HG03432 (cell line): ENCODE results near the gene LBR.

Source experiments
- ATAC-seq: cut with Tn5 transposase; IDR thresholded peaks from one replicate; pipeline ENCODE4 v1.9.1; 2021; ENCODE audit warnings: mild to moderate bottlenecking, moderate library complexity; ENCODE audit not compliant: unreplicated experiment

LBR gene

DNA sequence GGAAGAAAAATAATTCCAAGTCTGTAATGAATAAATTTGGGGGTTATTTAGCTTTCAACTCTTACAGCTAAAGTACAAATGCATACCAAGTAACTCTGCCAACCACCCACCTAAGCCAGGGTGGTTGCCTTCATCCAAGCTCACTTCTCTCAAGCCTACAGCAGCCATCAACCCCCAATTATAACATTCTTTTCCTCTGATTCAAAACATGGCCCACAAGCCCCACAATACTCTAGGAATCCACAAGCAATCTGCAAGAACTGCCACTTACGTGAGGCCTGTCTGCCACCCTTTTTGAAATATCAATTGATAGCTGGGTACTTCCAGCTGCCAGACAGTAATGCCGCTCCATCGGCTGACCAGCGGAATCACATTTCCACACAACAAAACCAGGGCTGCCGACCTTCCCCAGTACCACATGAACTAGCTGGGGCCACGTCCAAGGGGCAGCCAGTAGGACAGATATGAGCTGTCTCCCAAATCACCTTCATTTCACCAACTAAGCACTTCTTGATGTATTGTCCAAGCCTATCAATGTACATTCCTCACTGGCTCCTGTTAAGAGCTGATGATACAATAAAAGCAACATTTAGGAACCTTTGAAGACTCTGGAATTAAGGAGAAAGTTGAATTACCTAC is 3.2 kb downstream of the LBR start:
- no peak for ATAC-seq

DNA sequence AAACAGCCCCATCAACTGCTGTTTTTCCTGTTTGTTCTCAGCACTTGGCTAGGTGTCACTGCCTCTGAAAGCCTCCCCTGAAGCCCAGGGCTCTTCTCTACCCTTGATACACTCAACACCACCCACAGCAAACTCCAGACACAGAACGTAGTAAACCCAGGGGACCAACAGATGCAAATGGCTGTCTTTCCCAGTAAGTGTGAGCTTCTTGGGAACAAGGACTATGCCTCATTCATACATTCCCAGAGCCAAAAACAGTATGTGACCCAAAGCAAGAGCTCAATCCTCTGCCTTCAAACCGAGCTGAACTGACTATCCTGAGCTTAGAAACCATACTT is 4.4 kb downstream of the LBR start:
- no peak for ATAC-seq

DNA sequence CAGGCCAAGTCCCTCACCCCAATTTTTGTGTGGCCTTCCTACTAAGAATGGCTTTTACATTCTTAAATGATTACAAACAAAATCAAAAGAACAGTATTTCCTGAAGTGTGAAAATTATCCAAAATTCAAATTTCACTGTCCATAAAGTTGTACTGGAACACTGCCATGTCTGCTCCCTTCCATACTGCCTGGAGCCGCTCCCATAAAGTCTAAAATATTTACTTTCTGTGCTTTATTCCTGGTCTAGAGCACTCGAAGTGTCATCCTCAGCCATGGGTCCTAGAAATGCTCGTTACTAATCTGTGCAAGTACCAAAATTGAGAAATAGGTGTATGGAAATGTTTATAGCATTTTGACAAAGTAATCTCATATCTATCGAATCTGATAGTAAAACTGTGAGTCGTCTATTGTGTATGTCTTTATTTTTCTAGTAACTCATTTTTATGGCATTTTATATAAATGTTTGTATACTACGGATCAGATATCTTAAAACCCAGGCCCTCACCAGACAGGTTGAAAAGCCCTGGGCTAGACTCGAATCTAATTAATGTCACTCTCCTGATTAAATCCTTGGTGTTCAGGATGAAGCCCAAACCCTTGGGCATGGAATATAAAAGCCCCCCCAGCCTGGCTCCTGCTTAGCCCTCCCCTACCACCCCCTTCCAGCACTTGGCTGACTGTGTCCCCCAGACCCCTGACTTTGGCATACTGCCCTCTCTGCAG is 4.9 kb downstream of the LBR start:
- no peak for ATAC-seq

DNA sequence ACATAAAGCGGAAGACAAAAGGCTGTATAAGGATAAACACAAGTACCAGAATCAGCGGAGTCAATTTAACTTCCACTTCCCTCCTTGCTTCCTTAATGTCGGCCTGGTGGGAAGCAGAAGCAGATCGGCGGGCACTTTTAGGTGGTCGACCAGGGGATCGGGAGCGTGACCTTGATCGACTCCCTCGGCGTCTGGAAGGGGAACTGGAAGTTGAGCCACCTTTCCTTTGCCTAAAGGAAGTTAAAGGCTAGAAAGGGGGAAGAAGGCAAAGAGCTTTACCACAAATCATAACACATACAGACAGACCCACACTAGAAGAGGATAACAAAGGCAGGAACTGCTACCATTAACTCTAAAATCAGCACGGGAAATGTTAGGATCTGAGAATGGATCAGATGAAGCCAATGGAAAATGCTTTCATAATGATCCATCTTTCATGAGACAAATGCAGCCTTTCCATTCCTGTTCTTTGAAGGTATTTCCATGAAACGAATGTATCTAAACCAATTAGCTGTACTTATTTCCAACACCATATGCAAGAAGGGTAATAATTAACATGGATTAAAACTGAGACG is 5.7 kb downstream of the LBR start:
- ATAC-seq, result no peak

DNA sequence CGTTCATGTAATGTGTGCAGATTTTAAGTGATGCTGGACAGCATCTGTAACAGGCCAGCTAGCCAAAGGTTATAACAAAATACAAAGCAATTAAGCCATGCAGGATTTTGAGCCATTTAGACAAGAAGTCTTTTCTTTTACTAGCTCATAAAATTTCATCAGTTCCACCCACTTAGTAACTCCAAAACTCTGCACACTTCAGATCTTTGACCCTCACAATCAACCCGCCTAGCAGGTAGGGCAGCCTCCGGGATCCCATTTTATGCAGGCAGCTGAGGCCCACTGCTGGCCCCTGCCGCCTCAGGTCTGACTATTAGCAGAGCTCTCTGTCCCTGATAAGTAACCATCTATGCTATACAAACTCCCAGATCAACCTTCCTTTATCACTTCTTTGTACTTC is 9.2 kb downstream of the LBR start:
- no peak for ATAC-seq

DNA sequence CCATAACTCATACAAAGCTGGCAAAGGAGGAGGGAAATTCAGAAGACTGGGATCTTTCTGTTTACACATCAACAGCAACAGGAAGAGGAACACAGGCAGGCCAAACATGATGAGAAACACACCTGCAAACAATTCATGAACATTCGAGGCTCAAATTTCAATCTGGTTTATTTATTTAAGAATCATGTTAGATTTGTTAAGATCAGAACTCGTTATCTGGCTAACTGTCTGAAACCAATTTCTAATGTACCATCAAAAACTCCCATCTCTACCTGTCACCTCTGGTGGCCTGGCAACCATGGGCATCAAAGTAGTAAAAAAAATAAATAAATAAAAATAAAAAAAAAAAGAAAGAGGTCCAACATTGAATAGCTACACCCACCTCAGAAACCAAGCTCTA is 9.8 kb downstream of the LBR start:
- ATAC-seq, result no peak

DNA sequence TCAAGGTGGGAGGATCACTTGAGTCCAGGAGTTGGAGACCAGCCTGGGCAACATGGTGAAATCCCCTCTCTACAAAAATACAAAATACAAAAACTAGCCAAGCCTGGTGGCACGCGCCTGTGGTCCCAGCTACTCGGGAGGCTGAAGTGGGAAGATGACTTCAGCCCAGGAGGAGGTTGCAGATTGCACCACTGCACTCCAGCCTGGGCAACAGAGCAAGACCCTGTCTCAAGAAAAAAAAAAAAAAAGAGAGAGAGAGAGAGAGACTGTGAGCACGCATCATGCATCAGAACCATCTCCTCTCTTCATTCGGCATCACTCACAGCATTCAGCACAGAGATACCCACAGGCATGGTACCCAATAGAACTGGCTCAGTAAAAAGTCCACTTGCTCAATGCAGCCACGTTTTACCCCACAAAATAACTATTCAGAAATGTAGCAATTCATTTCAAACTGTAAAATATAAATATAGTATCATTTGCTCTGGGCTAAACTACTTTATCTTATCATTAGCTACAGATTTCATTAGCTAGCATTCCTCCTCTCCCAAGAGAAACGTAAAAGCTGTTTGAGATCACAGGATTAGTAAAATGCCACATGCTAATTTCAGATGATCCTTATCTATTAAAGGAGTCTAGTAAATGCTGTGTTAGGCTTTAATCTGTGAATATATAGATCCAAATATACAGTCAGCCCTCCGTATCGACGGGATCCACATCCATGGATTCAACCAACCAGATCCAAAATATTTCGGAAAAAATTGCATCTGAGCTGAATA is 11.7 kb downstream of the LBR start:
- ATAC-seq, result no peak

DNA sequence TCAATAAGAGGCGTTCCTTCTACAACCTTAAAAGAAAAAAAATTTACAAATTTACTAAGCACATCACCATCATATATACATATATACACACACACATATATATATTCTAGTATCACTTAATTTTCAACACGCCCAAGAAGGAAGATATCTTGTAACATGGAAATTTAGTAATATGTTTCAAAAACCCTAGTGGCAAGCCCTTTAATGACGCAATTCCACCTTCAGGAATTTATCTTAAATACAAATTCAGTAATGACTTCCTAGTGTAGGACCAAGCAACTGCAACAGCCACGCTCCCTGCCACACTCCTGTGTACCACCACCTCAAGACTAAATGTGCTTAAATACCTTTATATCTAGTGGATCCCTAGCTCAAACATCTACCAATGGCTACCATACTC is 12.5 kb downstream of the LBR start:
- ATAC-seq, result no peak

DNA sequence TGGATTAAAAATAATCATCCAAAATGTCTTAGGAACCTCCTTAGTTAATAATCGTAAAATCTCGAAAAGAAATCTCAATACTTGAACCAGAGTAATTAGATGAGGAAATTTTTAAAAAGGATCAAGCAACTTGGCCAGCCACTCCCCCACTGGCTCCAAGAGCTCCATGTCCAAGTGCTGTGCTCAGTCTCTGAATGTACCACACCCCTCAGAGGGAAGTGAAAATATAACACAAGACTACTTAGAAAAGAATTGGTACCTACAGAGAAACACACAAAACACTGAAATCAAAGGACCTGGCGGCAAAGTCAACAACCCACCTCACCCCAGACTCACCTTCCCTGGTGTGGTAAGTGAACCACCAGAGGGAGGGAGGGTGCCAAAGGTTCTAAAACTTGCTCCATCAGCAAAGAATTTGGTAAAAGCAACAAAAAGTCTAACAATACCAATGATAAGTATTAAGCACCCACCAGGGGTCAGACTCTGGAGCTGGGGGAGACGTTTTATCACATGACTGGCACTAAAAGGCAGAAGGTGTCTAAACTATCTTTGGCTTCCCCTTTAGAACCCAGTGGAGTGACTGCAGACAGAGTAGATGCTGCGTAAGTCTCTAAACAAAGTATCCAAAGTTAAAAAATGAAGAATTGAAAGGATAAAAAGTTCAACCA is 14.0 kb downstream of the LBR start:
- no peak for ATAC-seq

DNA sequence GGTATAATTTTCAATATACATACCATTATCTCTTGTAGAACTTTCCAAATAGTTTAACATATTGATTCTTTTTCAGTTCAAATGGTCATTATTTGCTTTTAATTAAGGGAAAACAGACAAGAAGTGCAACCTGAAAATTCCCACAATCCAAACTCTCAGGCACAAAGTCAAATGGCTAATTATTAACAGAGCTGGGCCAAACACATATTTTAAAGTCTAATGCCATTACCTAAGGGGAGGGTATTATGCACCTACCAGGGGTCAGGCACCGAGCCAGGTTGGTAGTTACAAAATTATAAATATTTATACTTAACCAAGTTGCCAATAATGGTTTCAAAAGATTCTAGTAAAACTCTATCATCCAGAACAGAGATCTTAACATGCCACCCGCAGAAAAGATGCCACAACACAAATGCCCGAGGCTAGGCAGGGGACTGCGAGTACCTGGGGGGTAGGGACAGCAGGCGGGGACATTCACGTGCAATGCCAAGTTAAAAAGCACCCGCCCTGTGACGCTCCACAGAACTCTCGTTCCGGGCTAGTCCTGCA is 15.0 kb downstream of the LBR start:
- ATAC-seq, result no peak

DNA sequence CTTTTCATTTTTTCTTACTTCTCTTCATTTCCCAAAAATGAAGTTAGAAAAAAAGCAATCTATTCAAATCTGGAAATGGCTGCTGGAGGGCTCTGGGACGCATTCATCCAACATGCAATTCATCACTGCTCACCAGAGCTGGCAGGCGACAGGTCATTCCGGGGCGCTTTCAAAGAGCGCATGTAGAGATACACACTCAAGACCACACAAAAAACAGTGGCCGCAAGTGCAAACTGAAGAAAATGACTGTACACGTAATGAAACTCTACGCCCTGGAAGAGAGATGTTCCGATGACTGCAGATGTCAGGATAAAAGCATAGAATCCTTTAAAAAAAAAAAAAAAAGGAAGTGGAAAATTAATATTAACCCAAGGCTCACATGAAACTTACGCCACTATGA is 15.5 kb downstream of the LBR start:
- no peak for ATAC-seq

DNA sequence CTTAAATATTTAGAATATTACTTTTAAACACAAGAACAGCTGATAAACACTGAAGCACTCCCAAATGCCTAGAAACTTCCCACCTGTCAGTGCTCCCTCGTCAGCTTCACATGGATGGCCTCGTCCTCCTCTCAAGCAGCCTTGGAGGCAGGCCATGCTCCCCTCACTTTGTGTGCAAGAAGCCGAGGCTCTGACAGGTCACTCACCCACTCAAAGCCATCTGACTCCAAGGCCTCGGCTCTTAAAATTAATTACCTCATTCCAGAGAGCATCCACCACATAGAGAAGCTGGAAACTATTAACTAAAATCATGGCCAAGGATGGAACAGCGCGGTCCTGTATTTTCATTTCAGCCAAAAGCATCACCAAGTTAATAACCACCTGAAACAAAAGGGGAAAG is 17.8 kb downstream of the LBR start:
- ATAC-seq, result no peak

DNA sequence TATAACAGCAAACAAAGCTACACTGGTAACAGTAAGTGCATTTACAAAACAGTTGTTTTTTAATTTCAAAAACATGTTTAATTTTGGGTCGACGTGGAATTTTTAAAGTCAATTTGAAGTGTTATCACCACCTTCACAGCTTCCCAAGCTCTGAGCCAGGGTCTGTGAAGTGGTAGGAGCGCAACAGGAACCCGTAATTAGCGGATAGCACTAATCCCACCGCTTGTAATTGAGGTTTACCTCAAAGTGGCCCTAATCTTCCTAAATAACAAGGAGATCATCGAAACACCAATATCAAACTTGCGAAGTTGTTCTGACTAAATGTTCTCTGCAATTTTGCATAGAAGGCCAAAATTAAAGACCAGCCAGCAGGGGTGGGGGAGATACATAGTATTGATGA is 18.8 kb downstream of the LBR start:
- no peak for ATAC-seq

DNA sequence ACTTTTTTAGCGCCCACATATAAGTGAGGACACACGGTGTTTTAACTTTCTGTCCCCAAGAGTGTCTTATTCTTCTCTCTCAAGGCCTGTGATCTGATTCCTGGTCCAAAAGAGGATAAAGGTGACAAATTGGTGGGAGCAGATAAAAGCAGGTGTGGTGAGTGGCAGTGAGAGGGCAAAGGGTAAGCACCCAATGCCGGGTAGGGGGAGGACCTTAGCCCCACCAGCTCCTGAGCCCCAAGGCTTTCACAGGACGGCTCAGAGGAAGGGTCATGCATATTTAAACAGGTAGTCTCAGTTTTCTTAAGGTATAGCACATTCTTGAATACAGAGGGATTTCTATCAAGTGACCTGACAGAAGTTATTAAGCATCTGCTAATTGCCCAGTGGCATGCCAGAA is 19.6 kb downstream of the LBR start:
- ATAC-seq, result no peak

DNA sequence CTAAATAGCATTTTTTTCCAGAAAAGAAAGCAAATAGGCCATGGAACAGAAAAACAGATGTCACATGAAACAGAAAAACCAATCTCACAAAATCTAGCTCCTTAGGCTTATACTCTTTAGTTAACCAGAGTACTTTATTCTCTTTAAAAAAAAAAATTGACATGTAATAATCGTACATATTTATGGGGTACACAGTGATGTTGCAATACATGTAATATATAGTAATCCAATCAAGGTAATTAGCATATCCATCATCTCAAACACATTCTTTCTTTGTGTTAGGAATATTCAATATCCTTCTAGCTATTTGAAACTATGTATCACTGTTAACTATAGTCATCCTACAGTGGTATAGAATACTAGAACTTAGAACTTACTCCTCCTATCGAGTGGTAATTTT is 20.1 kb downstream of the LBR start:
- no peak for ATAC-seq

DNA sequence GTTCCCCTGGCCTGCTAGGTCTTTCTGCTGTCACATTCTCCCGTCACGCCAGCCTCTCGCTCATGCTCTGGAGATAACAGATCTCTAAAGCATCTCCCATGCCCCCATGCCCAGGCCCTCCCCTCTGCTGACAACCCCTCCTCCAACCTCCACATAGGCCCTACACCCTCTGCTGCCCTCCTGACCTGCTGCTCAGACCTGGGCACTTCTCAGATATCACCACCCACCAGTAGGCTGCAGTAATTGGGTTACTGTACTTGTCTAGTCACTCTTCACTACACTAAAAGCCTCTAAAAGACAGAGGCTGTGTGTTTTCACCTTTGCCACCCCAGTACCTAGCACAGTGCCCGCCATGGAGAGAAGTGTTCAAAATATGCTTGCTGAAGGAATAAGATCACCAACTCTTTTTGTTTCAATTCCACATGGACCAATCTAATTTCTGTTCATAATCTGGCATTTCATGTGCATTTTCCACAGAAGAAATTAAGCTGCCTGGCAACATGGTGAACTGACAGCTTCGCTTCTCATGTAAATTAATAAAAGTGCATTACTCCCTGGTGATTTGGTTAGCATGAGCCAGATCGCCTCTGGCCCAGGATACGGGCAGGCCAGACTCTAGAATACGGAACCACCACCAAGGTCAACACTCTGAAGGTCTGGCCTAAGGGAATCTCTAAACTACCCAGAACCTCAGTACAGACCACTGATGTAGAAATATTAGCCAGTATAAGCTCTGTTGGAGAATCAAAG is 20.7 kb downstream of the LBR start:
- ATAC-seq, result no peak

DNA sequence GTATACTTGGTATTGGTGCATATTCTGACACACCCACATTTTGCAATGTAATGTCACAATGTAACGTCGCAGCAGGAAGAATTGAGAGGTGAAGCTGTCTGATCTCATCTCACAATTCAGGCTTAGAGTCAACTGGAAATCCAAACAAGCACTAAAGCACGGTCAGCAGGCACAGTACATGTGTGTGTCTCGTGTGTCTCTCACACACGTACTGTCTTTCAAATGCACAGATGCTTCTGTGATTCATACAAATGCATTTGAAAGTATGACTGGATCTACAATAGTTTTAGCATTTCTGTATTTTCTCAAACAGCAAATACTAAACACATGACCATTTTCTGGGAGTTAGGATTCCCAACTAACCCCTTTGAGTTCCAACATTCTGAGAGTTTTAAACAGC is 26.9 kb downstream of the LBR start:
- no peak for ATAC-seq

DNA sequence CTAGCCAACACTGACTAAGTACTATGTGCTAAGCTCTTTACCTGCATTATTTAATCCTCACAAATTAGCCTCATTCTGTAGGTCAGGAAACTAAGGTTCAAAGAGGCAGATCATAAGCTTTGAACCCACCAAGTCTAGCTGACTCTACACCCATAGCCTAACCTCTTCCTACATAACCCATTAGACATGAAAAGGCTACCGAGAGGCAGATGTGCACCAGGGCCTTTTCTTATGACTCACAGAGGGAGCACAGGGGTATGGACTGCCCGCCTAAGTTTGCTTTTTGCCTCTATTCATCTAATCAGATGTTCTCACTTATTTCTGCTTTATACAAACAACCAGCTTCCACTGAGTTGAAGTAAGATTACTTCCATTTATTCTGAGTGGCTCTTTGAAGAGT is 31.5 kb downstream of the LBR start:
- no peak for ATAC-seq

DNA sequence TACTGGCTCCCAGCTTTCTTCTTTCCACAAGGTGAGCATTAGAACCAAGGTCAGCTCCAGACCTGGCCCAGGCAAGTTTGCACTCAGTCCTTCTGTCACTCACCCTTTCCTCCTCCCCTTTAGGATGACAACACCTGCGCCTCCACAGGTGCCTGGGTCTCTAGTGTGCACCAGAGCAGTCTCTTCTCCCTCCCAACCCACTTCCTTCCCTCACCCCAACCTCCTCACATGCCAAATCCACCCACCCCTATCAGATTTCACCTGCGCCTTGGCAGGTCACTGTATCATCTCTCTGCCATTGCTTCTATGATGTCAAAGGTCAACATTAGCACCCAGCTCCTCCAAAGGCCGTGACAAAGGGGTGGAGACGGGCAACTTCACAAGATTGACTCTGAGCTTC is 38.0 kb downstream of the LBR start:
- ATAC-seq, result no peak

DNA sequence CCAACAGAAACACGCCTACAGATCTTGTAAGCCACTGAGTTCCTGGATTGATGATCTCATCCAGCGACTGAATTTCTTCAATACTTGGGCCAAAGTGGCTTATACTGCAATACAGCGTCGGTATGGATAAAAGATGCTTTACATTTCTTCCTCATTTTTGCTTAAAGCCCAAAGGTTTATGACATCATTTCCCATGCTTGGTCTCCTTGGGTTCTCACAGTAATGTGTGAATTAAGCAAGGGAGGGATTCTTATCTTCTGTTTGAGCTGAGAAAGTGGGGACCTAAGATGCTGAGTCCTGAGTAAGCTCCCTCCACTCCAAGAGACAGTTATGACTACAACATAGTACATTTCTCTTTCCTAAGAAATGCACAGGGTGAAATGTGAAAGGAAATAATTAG is 39.5 kb downstream of the LBR start:
- no peak for ATAC-seq
